A549 (cell line): ENCODE measurements around the gene IDS.

ENCODE experiments used
- MAFK ChIP-seq: fragments of 450-650 bp; IDR thresholded peaks from 2 replicates; pipeline ENCODE4 v1.6.1; 2014; ENCODE audit not compliant: partially characterized antibody
- MYC ChIP-seq: IDR thresholded peaks from 2 replicates; pipeline ENCODE4 v1.6.1; 2012; ENCODE audit warnings: mild to moderate bottlenecking, inconsistent platforms, low read length, improper control_type of control experiment, borderline replicate concordance
- POLR2A ChIP-seq: IDR thresholded peaks from 2 replicates; pipeline ENCODE4 v1.6.1; 2012; ENCODE audit warnings: mild to moderate bottlenecking, low read length
- RAD21 ChIP-seq, 2 experiments: fragments of >200 bp in 1 of 2; sonication (Bioruptor Twin) in 1 of 2; formaldehyde crosslinking in 1 of 2; IDR thresholded peaks in 1 of 2; conservative IDR thresholded peaks in 1 of 2; 2 replicates in 1 of 2; 3 replicates in 1 of 2; pipeline ENCODE4 v1.6.1; 2012 to 2018; ENCODE audit warnings: inconsistent platforms in 1 of 2
- ZFP36 ChIP-seq: fragments of 450-650 bp; IDR thresholded peaks from 2 replicates; pipeline ENCODE4 v1.6.1; 2014; ENCODE audit warnings: borderline replicate concordance; ENCODE audit not compliant: partially characterized antibody
- TF ChIP-seq, protein P1 (sequence below): fragments of >200 bp; sonication (Bioruptor Twin); formaldehyde crosslinking; IDR thresholded peaks from 3 replicates; pipeline ENCODE4 v1.5.1; 2016

DNA sequence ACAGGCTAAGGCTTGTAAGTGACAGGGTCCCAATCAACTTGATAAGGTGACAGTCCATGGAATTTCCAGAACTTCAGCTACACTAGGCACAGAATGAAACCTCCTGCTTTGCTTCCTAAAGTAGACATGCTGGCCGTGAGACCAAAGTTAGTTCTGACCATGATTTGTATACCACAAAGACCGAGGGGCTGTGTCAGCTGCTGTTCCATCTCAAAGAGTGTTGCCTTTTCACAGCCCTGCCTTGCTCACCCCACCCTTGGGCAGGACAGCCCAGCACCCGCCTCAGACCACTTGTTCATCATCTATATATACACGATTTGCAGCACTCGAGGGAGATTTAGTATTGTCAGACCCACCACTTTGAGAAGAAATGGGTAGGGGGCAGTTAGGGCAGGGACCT lies 5.3 kb downstream of the IDS start:
- TF ChIP-seq, protein P1, sequence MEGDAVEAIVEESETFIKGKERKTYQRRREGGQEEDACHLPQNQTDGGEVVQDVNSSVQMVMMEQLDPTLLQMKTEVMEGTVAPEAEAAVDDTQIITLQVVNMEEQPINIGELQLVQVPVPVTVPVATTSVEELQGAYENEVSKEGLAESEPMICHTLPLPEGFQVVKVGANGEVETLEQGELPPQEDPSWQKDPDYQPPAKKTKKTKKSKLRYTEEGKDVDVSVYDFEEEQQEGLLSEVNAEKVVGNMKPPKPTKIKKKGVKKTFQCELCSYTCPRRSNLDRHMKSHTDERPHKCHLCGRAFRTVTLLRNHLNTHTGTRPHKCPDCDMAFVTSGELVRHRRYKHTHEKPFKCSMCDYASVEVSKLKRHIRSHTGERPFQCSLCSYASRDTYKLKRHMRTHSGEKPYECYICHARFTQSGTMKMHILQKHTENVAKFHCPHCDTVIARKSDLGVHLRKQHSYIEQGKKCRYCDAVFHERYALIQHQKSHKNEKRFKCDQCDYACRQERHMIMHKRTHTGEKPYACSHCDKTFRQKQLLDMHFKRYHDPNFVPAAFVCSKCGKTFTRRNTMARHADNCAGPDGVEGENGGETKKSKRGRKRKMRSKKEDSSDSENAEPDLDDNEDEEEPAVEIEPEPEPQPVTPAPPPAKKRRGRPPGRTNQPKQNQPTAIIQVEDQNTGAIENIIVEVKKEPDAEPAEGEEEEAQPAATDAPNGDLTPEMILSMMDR: no peak
- TF ChIP-seq POLR2A (no peak), MAFK (no peak), MYC (no peak), RAD21 (conservative IDR thresholded peaks at IDR 0.05 in 1 of 2, IDR thresholded peaks at IDR 0.05 in 1 of 2) (no peak), ZFP36 (no peak)
